ENCODE data around the gene TCF25. TPM values are rescaled to one million over a fixed set of nuclear protein-coding genes. Genes with fewer than 3 reads are reported as not detected.

TCF25 gene
- total RNA-seq, 4 donors from 2014 or later = 68.9 to 110 (median 85.7) TPM

DNA sequence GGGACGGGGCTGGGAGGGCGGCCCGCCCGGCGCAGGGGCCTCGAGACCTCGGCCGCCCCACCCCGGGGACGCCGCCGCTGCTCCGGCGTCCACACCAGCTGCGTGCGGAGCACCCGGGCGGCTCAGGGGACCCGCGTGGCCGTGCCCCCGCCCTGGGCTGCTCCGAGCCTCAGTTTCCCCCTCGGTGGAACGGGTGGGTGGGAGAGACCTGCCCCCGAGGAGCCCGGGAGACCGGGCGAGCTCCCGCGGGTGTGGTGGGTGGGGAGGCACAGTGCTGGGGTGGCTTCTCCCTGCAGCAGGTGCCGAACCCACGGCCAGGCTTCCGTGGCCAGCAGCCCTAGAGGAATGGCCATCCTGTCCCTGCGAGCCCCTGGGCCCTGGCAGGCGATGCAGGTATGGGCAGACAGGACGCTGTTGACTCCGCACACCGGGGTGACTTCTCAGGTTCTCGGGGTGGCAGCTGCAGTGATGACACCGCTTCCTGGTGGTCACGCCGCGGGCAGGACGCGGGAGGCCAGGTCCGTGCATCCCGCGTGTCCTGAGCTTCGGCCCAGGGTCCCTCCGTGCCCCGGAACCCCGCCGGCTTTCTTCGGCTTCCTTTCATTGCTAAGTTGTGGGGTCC is 75.8 kb downstream of the TCF25 start:
- H3K27me3 ChIP-seq = peaks cover 0 to 2% (median 0%) of the 10 kb centered on the region in 3 donors
- DNase-seq = no peak
- H3K27ac ChIP-seq = peak overlapping the region; percentile 27 to 64 (median 41)
- H3K4me3 ChIP-seq = peak overlapping the region; percentile 55 to 73 (median 59)
- H3K4me1 ChIP-seq = peaks cover 9 to 12% of the 10 kb centered on the region in 2 donors
- no peaks in the 10 kb centered on the region for H3K36me3 ChIP-seq
- ATAC-seq = no peak
- in situ Hi-C loops (cut with MboI; ENCODE audit: low sequenced_read_pairs in 4 of 4) = no loop called here
- no peaks in the 10 kb centered on the region for H3K9me3 ChIP-seq
- TF ChIP-seq POLR2A (IDR thresholded peaks at IDR 0.05) = no peak
- TF ChIP-seq, protein P1, sequence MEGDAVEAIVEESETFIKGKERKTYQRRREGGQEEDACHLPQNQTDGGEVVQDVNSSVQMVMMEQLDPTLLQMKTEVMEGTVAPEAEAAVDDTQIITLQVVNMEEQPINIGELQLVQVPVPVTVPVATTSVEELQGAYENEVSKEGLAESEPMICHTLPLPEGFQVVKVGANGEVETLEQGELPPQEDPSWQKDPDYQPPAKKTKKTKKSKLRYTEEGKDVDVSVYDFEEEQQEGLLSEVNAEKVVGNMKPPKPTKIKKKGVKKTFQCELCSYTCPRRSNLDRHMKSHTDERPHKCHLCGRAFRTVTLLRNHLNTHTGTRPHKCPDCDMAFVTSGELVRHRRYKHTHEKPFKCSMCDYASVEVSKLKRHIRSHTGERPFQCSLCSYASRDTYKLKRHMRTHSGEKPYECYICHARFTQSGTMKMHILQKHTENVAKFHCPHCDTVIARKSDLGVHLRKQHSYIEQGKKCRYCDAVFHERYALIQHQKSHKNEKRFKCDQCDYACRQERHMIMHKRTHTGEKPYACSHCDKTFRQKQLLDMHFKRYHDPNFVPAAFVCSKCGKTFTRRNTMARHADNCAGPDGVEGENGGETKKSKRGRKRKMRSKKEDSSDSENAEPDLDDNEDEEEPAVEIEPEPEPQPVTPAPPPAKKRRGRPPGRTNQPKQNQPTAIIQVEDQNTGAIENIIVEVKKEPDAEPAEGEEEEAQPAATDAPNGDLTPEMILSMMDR (IDR thresholded peaks at IDR 0.05 in 4 of 5, conservative IDR thresholded peaks at IDR 0.05 in 1 of 5) = no peak
- intact Hi-C loops (cut with DNase I; ENCODE audit: low total_unique reads) = loop anchor here (2.0 kb wide), 1 partner anchor 74 kb away; no protein-coding TSS in a partner anchor

- peaks cover 9 to 12% of the 10 kb centered on the region in 2 donors for H3K4me1 ChIP-seq
- in situ Hi-C loops (cut with MboI; ENCODE audit: low sequenced_read_pairs in 4 of 4) = no loop called here
- DNase-seq = no peak
- H3K27me3 ChIP-seq = peaks cover 0 to 2% (median 0%) of the 10 kb centered on the region in 3 donors
- intact Hi-C loops (cut with DNase I; ENCODE audit: low total_unique reads) = loop anchor here (2.0 kb wide), 1 partner anchor 73 kb away; no protein-coding TSS in a partner anchor
- H3K27ac ChIP-seq = no peak overlapping the region
- no peaks in the 10 kb centered on the region for H3K36me3 ChIP-seq
- H3K9me3 ChIP-seq = no peaks in the 10 kb centered on the region
- H3K4me3 ChIP-seq = peak overlapping the region; percentile 55 to 73 (median 59)
- no peak for ATAC-seq
- TF ChIP-seq POLR2A (IDR thresholded peaks at IDR 0.05) = no peak
- TF ChIP-seq, protein P1 (IDR thresholded peaks at IDR 0.05 in 4 of 5, conservative IDR thresholded peaks at IDR 0.05 in 1 of 5) = no peak
Measured at GRCh38 chr16:89949756-89950155, 76.4 kb downstream of the TCF25 start.

DNA sequence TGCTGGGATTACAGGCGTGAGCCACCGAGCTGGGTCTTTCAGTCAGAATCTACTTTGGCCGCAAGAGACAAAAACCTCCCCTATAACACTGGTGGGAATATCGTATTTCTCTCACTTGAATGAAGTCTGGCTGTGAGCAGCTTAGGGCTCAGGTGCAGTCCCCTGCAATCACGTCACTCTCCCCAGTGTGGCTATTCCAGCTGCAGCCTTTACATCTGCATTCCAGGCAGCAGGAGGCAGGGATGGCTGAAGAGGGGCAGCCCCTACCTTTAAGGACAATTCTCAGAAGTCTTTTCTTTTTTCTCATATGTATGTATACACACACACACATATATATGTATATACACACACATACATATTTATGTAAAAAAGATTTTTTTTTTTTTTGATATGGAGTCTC is 78.1 kb downstream of the TCF25 start:
- no peak for ATAC-seq
- in situ Hi-C loops (cut with MboI; ENCODE audit: low sequenced_read_pairs in 4 of 4) (no loop called here), intact Hi-C loops (cut with DNase I; ENCODE audit: low total_unique reads) (no loop called here)
- Histone ChIP-seq H3K4me3 (no peak overlapping the region), H3K36me3 (peaks cover 0 to 7% of the 10 kb centered on the region in 2 donors), H3K27ac (no peak overlapping the region), H3K27me3 (no peaks in the 10 kb centered on the region), H3K4me1 (peaks cover 9 to 12% of the 10 kb centered on the region in 2 donors), H3K9me3 (no peaks in the 10 kb centered on the region)
- TF ChIP-seq, protein P1 (IDR thresholded peaks at IDR 0.05 in 4 of 5, conservative IDR thresholded peaks at IDR 0.05 in 1 of 5) = no peak
- no peak for TF ChIP-seq POLR2A (IDR thresholded peaks at IDR 0.05)
- no peak for DNase-seq

- Histone ChIP-seq H3K27ac (no peak overlapping the region), H3K36me3 (peaks cover 0 to 7% of the 10 kb centered on the region in 2 donors), H3K9me3 (no peaks in the 10 kb centered on the region), H3K4me1 (peaks cover 9 to 12% of the 10 kb centered on the region in 2 donors), H3K27me3 (no peaks in the 10 kb centered on the region), H3K4me3 (no peak overlapping the region)
- ATAC-seq (no peak), DNase-seq (no peak)
- intact Hi-C loops (cut with DNase I; ENCODE audit: low total_unique reads) (no loop called here), in situ Hi-C loops (cut with MboI; ENCODE audit: low sequenced_read_pairs in 4 of 4) (no loop called here)
- TF ChIP-seq, protein P1 (IDR thresholded peaks at IDR 0.05 in 4 of 5, conservative IDR thresholded peaks at IDR 0.05 in 1 of 5) = no peak
- TF ChIP-seq POLR2A (IDR thresholded peaks at IDR 0.05) = no peak
Measured at GRCh38 chr16:89952049-89952448, 78.7 kb downstream of the TCF25 start.

Measured in gastrocnemius medialis (tissue), 4 donors.